PC-3 (cell line): Measurements from ENCODE around the gene EXOC4. TPM values are rescaled to one million over a fixed set of nuclear protein-coding genes. Genes with fewer than 3 reads are reported as not detected.

Experiments used
- ATAC-seq: fragments of 200-7000 bp; cut with Tn5 transposase; 2 replicates; pipeline ENCODE4 v1.9.1; 2020; ENCODE audit warnings: mild to moderate bottlenecking, moderate library complexity
- BruUV-seq: library from RNA; stranded (reverse); fragments of 400-500 nt; replicated peaks from 2 replicates; lab custom pipeline; 2021; lab: Mats Ljungman, UMichigan
- CTCF ChIA-PET: fragments of 300-600 bp; sonication (Branson Sonifier 250); formaldehyde crosslinking; loops from one replicate; lab custom pipeline; 2022; ENCODE audit warnings: antibody characterized with exemption; lab: Charles Lee
- POLR2A ChIA-PET: fragments of 300-600 bp; sonication (Branson Sonifier 250); formaldehyde crosslinking; loops from one replicate; lab custom pipeline; 2022; ENCODE audit warnings: antibody characterized with exemption; ENCODE audit not compliant: unreplicated experiment; lab: Charles Lee
- DNase-seq: peaks from one replicate; pipeline ENCODE4 v3.0.0-alpha.2; 2015
- H2AFZ ChIP-seq: fragments of 300-600 bp; sonication (generic); 2 replicates; pipeline ENCODE4 v1.6.0; 2016; ENCODE audit warnings: antibody characterized with exemption, low read length
- H3F3A ChIP-seq: fragments of 300-600 bp; sonication (generic); one replicate; pipeline ENCODE4 v1.6.0; 2017; ENCODE audit warnings: antibody characterized with exemption, low read length, control low read depth, mild to moderate bottlenecking; ENCODE audit not compliant: unreplicated experiment
- H3K27ac ChIP-seq: fragments of 300-600 bp; sonication (generic); 2 replicates; pipeline ENCODE4 v1.5.1; 2016; ENCODE audit warnings: mild to moderate bottlenecking, low read length
- H3K27me3 ChIP-seq: fragments of 300-600 bp; sonication (generic); 2 replicates; pipeline ENCODE4 v1.6.1; 2016; ENCODE audit warnings: low read length, mixed read lengths
- H3K36me3 ChIP-seq: fragments of 300-600 bp; sonication (generic); 2 replicates; pipeline ENCODE4 v1.6.1; 2016; ENCODE audit warnings: low read depth, mixed run types, low read length, mixed read lengths
- H3K4me1 ChIP-seq: fragments of 300-600 bp; sonication (generic); 2 replicates; pipeline ENCODE4 v1.5.1; 2016; ENCODE audit warnings: low read length; ENCODE audit not compliant: insufficient read depth
- H3K4me2 ChIP-seq: fragments of 300-600 bp; sonication (generic); 2 replicates; pipeline ENCODE4 v1.6.0; 2016; ENCODE audit warnings: low read length
- H3K4me3 ChIP-seq: fragments of 300-600 bp; sonication (generic); 2 replicates; pipeline ENCODE4 v1.5.1; 2016; ENCODE audit warnings: mild to moderate bottlenecking, low read length, mixed read lengths
- H3K79me2 ChIP-seq: fragments of 300-600 bp; sonication (generic); 2 replicates; pipeline ENCODE4 v1.6.1; 2017; ENCODE audit warnings: low read length, mixed read lengths
- H3K9ac ChIP-seq: fragments of 300-600 bp; sonication (generic); 2 replicates; pipeline ENCODE4 v1.6.0; 2016; ENCODE audit warnings: mild to moderate bottlenecking, low read length
- H3K9me2 ChIP-seq: fragments of 300-600 bp; sonication (generic); replicated peaks from 2 replicates; pipeline ENCODE4 v1.6.1; 2016; ENCODE audit warnings: mixed run types, low read length, mixed read lengths
- H3K9me3 ChIP-seq: fragments of 300-600 bp; sonication (generic); 2 replicates; pipeline ENCODE4 v1.6.1; 2016; ENCODE audit warnings: low read length, mixed read lengths
- H4K20me1 ChIP-seq: fragments of 300-600 bp; sonication (generic); 2 replicates; pipeline ENCODE4 v1.6.1; 2016; ENCODE audit warnings: low read length, mixed read lengths
- CTCF ChIP-seq: fragments of 300-600 bp; sonication (generic); conservative IDR thresholded peaks from 2 replicates; pipeline ENCODE4 v1.5.1; 2017; ENCODE audit warnings: antibody characterized with exemption, low read depth, mild to moderate bottlenecking, low read length
- EZH2 ChIP-seq: fragments of 300-600 bp; sonication (generic); IDR thresholded peaks from one replicate; pipeline ENCODE4 v1.6.1; 2017; ENCODE audit warnings: antibody characterized with exemption, mild to moderate bottlenecking, low read length; ENCODE audit not compliant: unreplicated experiment
- EZH2phosphoT487 ChIP-seq: fragments of 300-600 bp; sonication (generic); IDR thresholded peaks from 2 replicates; pipeline ENCODE4 v1.6.1; 2018; ENCODE audit warnings: mild to moderate bottlenecking, antibody characterized with exemption, low read length, borderline replicate concordance
- intact Hi-C: fragments of 100-400 bp; cut with micrococcal nuclease; formaldehyde crosslinking; loops from 2 replicates; pipeline ENCODE4 v1.9.0; 2023
- total RNA-seq: library from RNA; depleted of rRNA; stranded (reverse); fragments of >200 nt; gene quantifications from 2 replicates; pipeline ENCODE4 v1.2.3, GENCODE V29; 2014

EXOC4 gene
- total RNA-seq, 1 experiment from 2014 or later, result 43.5 TPM

- ChIA-PET CTCF (no interaction called here), POLR2A (no interaction called here)
These were observed 310.4 kb downstream of the EXOC4 start for GRCh38 chr7:133563251-133563650.

GRCh38 chr7:133564484-133564883 is 311.6 kb downstream of the EXOC4 start:
- Histone ChIP-seq H3K36me3 (no peaks in the 10 kb centered on the region), H3K27ac (no peak overlapping the region), H3K9ac (no peak overlapping the region), H3F3A (no peaks in the 10 kb centered on the region), H3K9me2 (no peaks in the 10 kb centered on the region), H3K79me2 (no peaks in the 10 kb centered on the region), H3K4me3 (no peak overlapping the region), H3K27me3 (no peaks in the 10 kb centered on the region), H3K4me2 (no peak overlapping the region), H3K4me1 (peaks cover 8% of the 10 kb centered on the region; the same call in 1 of the 2 replicates), H2AFZ (no peak overlapping the region), H3K9me3 (no peaks in the 10 kb centered on the region), H4K20me1 (no peaks in the 10 kb centered on the region)
- no TSS peak for BruUV-seq
- ATAC-seq (no peak), DNase-seq (peak; percentile 9)
- TF ChIP-seq CTCF, result peak; percentile 63
- TF ChIP-seq EZH2phosphoT487, result no peak
- intact Hi-C loops, result loop anchor here (10.0 kb wide), 1 partner anchor 290 kb away; no protein-coding TSS in a partner anchor
- CTCF ChIA-PET, result no interaction called here
- POLR2A ChIA-PET, result no interaction called here

More at GRCh38 chr7:133563251-133563650, 310.4 kb downstream of the EXOC4 start:
- H4K20me1 ChIP-seq, result no peaks in the 10 kb centered on the region
- intact Hi-C loops, result loop anchor here (10.0 kb wide), 1 partner anchor 292 kb away; no protein-coding TSS in a partner anchor
- H3K36me3 ChIP-seq, result no peaks in the 10 kb centered on the region
- no peaks in the 10 kb centered on the region for H3F3A ChIP-seq
- no peak for DNase-seq
- H3K9me2 ChIP-seq, result no peaks in the 10 kb centered on the region
- H3K27ac ChIP-seq, result no peak overlapping the region
- H3K4me2 ChIP-seq, result no peak overlapping the region
- ATAC-seq, result no peak
- no TSS peak for BruUV-seq
- no peak for TF ChIP-seq CTCF
- TF ChIP-seq EZH2, result no peak
- no peaks in the 10 kb centered on the region for H3K9me3 ChIP-seq
- no peaks in the 10 kb centered on the region for H3K79me2 ChIP-seq
- H3K4me1 ChIP-seq, result no peaks in the 10 kb centered on the region
- no peak overlapping the region for H2AFZ ChIP-seq
- H3K4me3 ChIP-seq, result no peak overlapping the region
- no peak overlapping the region for H3K9ac ChIP-seq
- H3K27me3 ChIP-seq, result no peaks in the 10 kb centered on the region

- peak overlapping the region; percentile 33 for H3K27ac ChIP-seq
- no peak overlapping the region for H3K4me2 ChIP-seq
- no TSS peak for BruUV-seq
- no peak overlapping the region for H2AFZ ChIP-seq
- POLR2A ChIA-PET, result no interaction called here
- ATAC-seq, result peak; percentile 50
- no peak overlapping the region for H3K4me3 ChIP-seq
- H4K20me1 ChIP-seq, result no peaks in the 10 kb centered on the region
- intact Hi-C loops, result loop anchor here (10.0 kb wide), 1 partner anchor 286 kb away; no protein-coding TSS in a partner anchor
- peaks cover 30% of the 10 kb centered on the region for H3K4me1 ChIP-seq
- H3F3A ChIP-seq, result peaks cover 5% of the 10 kb centered on the region
- H3K27me3 ChIP-seq, result no peaks in the 10 kb centered on the region
- no peaks in the 10 kb centered on the region for H3K36me3 ChIP-seq
- no peaks in the 10 kb centered on the region for H3K9me3 ChIP-seq
- CTCF ChIA-PET, result interaction anchor here (0.6 kb wide), 1 partner anchor 55 kb away, joined by 3 read pairs; no protein-coding TSS in a partner anchor
- no peaks in the 10 kb centered on the region for H3K79me2 ChIP-seq
- no peak overlapping the region for H3K9ac ChIP-seq
- no peak for TF ChIP-seq EZH2
- TF ChIP-seq CTCF, result no peak
- TF ChIP-seq EZH2phosphoT487, result no peak
- no peaks in the 10 kb centered on the region for H3K9me2 ChIP-seq
- peak; percentile 38 for DNase-seq
These were observed 315.7 kb downstream of the EXOC4 start for GRCh38 chr7:133568544-133568943.
